Psoas muscle (tissue), 8 donors: Measurements from ENCODE around the gene PODN. TPM values are rescaled to one million over a fixed set of nuclear protein-coding genes. Genes with fewer than 3 reads are reported as not detected.
A peak's percentile ranks its signal among the peaks of the same experiment; 100 is the strongest.

ENCODE experiments used
- ATAC-seq, 4 donors: fragments of 200-7000 bp; cut with Tn5 transposase; one replicate each; pipeline ENCODE4 v1.9.1; 2020; ENCODE audit warnings: moderate library complexity in 3 of 4, mild to moderate bottlenecking in 2 of 4
- DNase-seq, 2 donors: peaks; one replicate each; pipeline ENCODE4 v3.0.0-alpha.2; 2020
- H3K27ac ChIP-seq: fragments of 200-600 bp; one replicate; pipeline ENCODE4 v1.8.0; 2022
- H3K27me3 ChIP-seq, 3 donors: fragments of 200-600 bp in 1 of 3; one replicate each; pipeline versions ENCODE4 v1.6.1 to v1.8.0; 2013 to 2022; ENCODE audit warnings: low read length in 2 of 3, mild to moderate bottlenecking in 2 of 3, moderate library complexity in 1 of 3; ENCODE audit not compliant: insufficient read depth in 3 of 3
- H3K36me3 ChIP-seq, 2 donors: fragments of 200-600 bp in 1 of 2; one replicate each; pipeline versions ENCODE4 v1.6.1 to v1.8.0; 2013 to 2022; ENCODE audit warnings: low read depth in 1 of 2, mild to moderate bottlenecking in 1 of 2, moderate library complexity in 1 of 2; ENCODE audit not compliant: insufficient read depth in 1 of 2
- H3K4me1 ChIP-seq: fragments of 200-600 bp; one replicate; pipeline ENCODE4 v1.8.0; 2022
- H3K4me3 ChIP-seq: fragments of 200-600 bp; one replicate; pipeline ENCODE4 v1.8.0; 2022; ENCODE audit warnings: mild to moderate bottlenecking
- H3K9me3 ChIP-seq: fragments of 200-600 bp; one replicate; pipeline ENCODE4 v1.8.0; 2022
- WGBS, 3 donors: extraction: QIAGEN DNeasy Blood & Tissue Kit; methylation state at CpG; one replicate each; pipeline versions ENCODE4 v1.1.6 to v1.1.7; 2013; 5-methylcytosine and 5-hydroxymethylcytosine counted together
- intact Hi-C, 2 donors: fragments of 100-400 bp; cut with DNase I; formaldehyde crosslinking; loops; one replicate each; pipeline versions ENCODE4 v1.11.0 to v1.14.2; 2022
- polyA plus RNA-seq, 3 donors: library from polyadenylated mRNA; stranded (reverse); fragments of 200-250 nt; gene quantifications; one replicate each; pipeline ENCODE4 v1.2.3, GENCODE V29; 2013
- total RNA-seq, 4 donors: library from RNA; stranded (reverse); fragmentation: NEBNext Ultra II Directional in 2 of 4; extraction: Animal tissue kit (Norgen Biotek cat#: 25700) in 2 of 4; gene quantifications; one replicate each; pipeline versions ENCODE4 v1.2.1 to v1.2.4, GENCODE V29; 2021 to 2023
- TF ChIP-seq, protein P1 (sequence below): fragments of 200-600 bp; IDR thresholded peaks from one replicate; pipeline ENCODE4 v1.8.0; 2022; ENCODE audit warnings: antibody characterized with exemption
- donor health status: healthy with polysubstance abuse.
- donor health status: DM: no; HTN: no; CAD: no; lungs with moderate emphysema.
- donor health status: Bipolar disorder and iron deficiency.
- donor health status: healthy.
- donor health status: DM: yes; HTN: yes; CAD: no.
- donor health status: DM: no; HTN: no; CAD: no.
- donor health status: DM: no; HTN: no; CAD: no.
- donor health status: DM: yes; HTN: yes; CAD: no.

PODN gene
- total and polyA plus RNA-seq, 7 donors: 3.0 to 27.1 (median 7.2) TPM

DNA sequence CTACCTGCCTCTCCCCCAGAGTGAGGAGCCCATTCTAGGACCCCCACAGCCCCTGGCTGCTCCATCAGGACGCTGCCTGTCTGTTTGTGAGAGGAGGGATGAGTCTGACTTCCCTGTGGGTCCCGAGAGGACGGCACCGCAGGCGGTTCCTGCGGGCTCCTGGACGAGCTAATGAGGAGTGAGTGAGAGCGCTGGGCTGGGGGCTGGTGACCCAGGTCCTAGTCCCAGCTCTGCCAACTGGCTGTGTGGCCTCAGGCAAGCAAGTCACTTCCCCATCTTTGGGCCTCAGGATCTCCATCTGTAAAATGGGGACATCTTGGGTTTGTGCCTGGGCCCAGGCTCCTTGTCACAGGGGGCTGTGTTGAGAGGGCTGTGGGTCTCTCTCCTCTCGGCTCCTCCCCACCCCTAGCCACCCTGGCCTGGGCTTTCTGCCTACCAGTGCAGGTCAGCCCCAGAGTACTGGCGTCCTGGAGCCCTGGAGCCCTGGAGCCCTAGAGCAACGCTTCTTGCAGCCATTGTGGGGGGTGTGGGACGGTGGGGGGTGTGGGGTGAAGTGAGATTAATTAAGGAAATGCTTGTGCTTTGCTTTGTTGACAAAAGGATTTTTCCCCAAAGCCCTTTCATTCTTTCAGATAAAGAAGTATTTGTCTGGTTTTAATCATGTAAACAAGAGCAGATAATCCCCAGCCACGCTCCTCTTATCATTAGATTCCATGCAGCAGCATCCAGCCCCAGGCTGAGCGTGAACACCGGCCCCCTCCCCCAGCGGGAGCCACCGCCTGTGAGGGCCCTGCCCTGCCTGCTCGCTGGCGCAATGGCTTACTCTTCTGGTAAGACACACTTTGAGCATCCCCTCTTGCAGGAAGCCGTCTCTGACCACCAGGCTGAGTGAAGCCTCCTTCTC, 53.6 kb downstream of the PODN start:
- Histone ChIP-seq H3K9me3 (no peaks in the 10 kb centered on the region), H3K36me3 (no peaks in the 10 kb centered on the region), H3K27me3 (peaks cover 0 to 2% (median 2%) of the 10 kb centered on the region in 3 donors), H3K27ac (no peak overlapping the region), H3K4me1 (no peaks in the 10 kb centered on the region), H3K4me3 (no peak overlapping the region)
- TF ChIP-seq, protein P1, sequence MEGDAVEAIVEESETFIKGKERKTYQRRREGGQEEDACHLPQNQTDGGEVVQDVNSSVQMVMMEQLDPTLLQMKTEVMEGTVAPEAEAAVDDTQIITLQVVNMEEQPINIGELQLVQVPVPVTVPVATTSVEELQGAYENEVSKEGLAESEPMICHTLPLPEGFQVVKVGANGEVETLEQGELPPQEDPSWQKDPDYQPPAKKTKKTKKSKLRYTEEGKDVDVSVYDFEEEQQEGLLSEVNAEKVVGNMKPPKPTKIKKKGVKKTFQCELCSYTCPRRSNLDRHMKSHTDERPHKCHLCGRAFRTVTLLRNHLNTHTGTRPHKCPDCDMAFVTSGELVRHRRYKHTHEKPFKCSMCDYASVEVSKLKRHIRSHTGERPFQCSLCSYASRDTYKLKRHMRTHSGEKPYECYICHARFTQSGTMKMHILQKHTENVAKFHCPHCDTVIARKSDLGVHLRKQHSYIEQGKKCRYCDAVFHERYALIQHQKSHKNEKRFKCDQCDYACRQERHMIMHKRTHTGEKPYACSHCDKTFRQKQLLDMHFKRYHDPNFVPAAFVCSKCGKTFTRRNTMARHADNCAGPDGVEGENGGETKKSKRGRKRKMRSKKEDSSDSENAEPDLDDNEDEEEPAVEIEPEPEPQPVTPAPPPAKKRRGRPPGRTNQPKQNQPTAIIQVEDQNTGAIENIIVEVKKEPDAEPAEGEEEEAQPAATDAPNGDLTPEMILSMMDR: no peak
- intact Hi-C loops: no loop called here
- 73 to 76% (median 74%) methylated on average over 20 of the region's 20 CpGs for WGBS, 3 donors
- DNase-seq (peak in 1 of 2 donors; percentile 23), ATAC-seq (no peak)

DNA sequence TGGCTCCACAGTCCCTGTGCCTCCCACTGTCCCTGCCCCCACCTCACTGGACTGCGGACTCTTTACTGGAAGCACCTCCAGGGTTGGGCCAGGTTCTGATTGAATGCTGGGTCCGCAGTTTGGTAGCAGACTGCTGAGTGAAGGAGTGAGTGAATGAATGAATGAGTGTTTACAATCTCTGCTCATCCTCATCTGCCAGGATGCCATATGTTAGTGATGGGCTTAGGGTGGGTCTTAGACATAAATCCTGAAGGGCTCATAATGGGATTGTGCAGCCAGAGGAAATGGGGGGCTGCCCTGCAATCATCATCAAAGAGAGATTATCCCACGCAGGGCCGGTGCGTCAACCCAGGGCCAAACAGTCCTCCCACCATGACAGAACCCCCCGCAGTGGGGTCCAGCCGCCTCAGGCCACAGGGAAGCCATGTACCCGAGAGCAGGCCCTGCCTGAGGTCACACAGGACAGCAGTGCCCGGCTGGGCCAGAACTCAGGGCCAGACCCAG, 54.3 kb downstream of the PODN start:
- DNase-seq: peak in 1 of 2 donors; percentile 28
- no peak overlapping the region for H3K27ac ChIP-seq
- H3K4me1 ChIP-seq: no peaks in the 10 kb centered on the region
- TF ChIP-seq, protein P1: no peak
- peaks cover 0 to 8% (median 2%) of the 10 kb centered on the region in 3 donors for H3K27me3 ChIP-seq
- 70 to 83% (median 81%) methylated on average over 9 of the region's 9 CpGs for WGBS, 3 donors
- H3K36me3 ChIP-seq: no peaks in the 10 kb centered on the region
- no peak for ATAC-seq
- intact Hi-C loops: no loop called here
- no peaks in the 10 kb centered on the region for H3K9me3 ChIP-seq
- no peak overlapping the region for H3K4me3 ChIP-seq

DNA sequence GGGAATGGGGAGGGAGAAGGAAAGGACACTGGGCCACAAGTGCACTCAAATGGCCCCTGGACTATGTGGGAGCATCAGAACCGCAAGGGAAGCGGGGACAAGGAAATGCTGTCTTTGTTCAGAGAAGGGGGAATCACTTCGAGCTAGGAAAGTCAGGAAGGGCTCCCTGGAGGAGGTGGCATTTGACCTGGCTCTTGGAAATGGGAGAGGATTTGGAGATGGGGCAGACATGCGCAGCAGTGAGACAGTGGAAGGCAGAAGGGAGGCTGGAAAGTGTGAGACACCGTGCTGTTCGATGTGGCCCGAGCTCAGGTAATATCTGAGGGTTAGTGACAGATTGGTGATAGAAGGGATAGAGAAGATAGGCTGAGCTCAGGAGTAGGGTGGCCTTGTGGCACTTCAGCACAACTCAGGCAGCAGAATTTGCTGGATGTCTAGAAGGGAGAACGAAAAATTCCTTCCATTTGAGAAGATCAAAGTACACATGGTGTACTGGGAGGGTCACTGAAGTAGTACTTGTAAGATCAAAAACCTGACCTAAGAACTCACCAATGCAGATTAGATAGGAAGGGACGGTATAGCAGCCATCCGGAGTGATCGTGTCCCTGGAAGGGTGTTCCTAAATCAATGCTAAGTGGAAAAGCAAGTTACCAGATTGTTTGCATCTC, 55.1 kb downstream of the PODN start:
- Histone ChIP-seq H3K27ac (no peak overlapping the region), H3K36me3 (no peaks in the 10 kb centered on the region), H3K4me1 (no peaks in the 10 kb centered on the region), H3K9me3 (no peaks in the 10 kb centered on the region), H3K4me3 (no peak overlapping the region), H3K27me3 (peaks cover 0 to 8% (median 2%) of the 10 kb centered on the region in 3 donors)
- intact Hi-C loops: no loop called here
- 90 to 93% (median 92%) methylated on average over 11 of the region's 11 CpGs for WGBS, 3 donors
- TF ChIP-seq, protein P1: no peak
- ATAC-seq (no peak), DNase-seq (no peak)

DNA sequence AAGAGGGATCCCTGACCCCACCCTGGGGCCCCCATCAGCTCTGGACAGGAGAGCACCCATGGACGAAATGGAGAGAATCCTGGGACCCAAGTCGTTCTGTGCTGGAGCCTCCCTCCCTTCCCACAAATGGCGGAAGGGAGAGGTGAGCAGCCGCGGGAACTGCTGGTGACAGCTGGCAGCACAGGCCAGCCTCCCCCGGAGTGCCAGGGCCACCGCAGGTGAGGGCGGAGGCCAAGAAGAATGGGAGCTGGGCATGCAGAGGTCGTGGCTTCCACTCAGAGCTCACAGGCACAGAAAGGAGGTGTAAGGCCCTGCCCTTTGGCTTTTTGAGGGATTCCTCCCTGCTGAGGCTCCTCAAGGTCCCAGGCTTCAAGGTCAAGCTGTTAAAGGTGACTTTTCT, 55.8 kb downstream of the PODN start:
- H3K27ac ChIP-seq: no peak overlapping the region
- WGBS, 3 donors: 82 to 91% (median 83%) methylated on average over 9 of the region's 9 CpGs
- H3K36me3 ChIP-seq: no peaks in the 10 kb centered on the region
- ATAC-seq: no peak
- no peaks in the 10 kb centered on the region for H3K9me3 ChIP-seq
- intact Hi-C loops: no loop called here
- TF ChIP-seq, protein P1: no peak
- no peaks in the 10 kb centered on the region for H3K4me1 ChIP-seq
- DNase-seq: peak in 1 of 2 donors; percentile 42
- H3K27me3 ChIP-seq: peaks cover 0 to 8% (median 2%) of the 10 kb centered on the region in 3 donors
- no peak overlapping the region for H3K4me3 ChIP-seq
